Measurements from ENCODE around the gene STMN1. TPM values are rescaled to one million over a fixed set of nuclear protein-coding genes. Genes with fewer than 3 reads are reported as not detected.

STMN1 gene
- total RNA-seq, 4 donors from 2014 or later = 21.2 to 62.7 (median 26.8) TPM

- no peaks in the 10 kb centered on the region for H3K9me3 ChIP-seq
- no peaks in the 10 kb centered on the region for H3K27me3 ChIP-seq
- H3K36me3 ChIP-seq = no peaks in the 10 kb centered on the region
- DNase-seq = peak in 2 of 3 donors; percentile 29 to 71
- H3K4me1 ChIP-seq = peaks cover 0 to 13% (median 8%) of the 10 kb centered on the region in 4 donors
- no peak for TF ChIP-seq POLR2A (IDR thresholded peaks at IDR 0.05)
- TF ChIP-seq CTCF (IDR thresholded peaks at IDR 0.05) = no peak
- peak overlapping the region; percentile 43 to 71 (median 64) for H3K27ac ChIP-seq
- H3K4me3 ChIP-seq = peak overlapping the region; percentile 48 to 61 (median 58)
Observed at GRCh38 chr1:25922056-25922970, 16.1 kb upstream of the STMN1 start.

- peaks cover 0 to 13% (median 8%) of the 10 kb centered on the region in 4 donors for H3K4me1 ChIP-seq
Observed at GRCh38 chr1:25918615-25919014, 12.4 kb upstream of the STMN1 start.

GRCh38 chr1:25917996-25918395 lies 11.8 kb upstream of the STMN1 start:
- Histone ChIP-seq H3K9me3 (no peaks in the 10 kb centered on the region), H3K27me3 (no peaks in the 10 kb centered on the region), H3K36me3 (no peaks in the 10 kb centered on the region), H3K4me1 (peaks cover 0 to 10% (median 7%) of the 10 kb centered on the region in 4 donors), H3K4me3 (no peak overlapping the region), H3K27ac (no peak overlapping the region)
- no peak for DNase-seq
- no peak for TF ChIP-seq CTCF (IDR thresholded peaks at IDR 0.05)
- TF ChIP-seq POLR2A (IDR thresholded peaks at IDR 0.05) = no peak

More at GRCh38 chr1:25918615-25919014, 12.4 kb upstream of the STMN1 start:
- no peak for DNase-seq
- Histone ChIP-seq H3K27me3 (no peaks in the 10 kb centered on the region), H3K9me3 (no peaks in the 10 kb centered on the region), H3K27ac (no peak overlapping the region), H3K4me3 (no peak overlapping the region), H3K36me3 (no peaks in the 10 kb centered on the region)
- TF ChIP-seq POLR2A (IDR thresholded peaks at IDR 0.05) (no peak), CTCF (IDR thresholded peaks at IDR 0.05) (no peak)

GRCh38 chr1:25916460-25916859 lies 10.2 kb upstream of the STMN1 start:
- H3K4me1 ChIP-seq = no peaks in the 10 kb centered on the region
- no peak overlapping the region for H3K27ac ChIP-seq
- no peak for TF ChIP-seq POLR2A (IDR thresholded peaks at IDR 0.05)
- TF ChIP-seq CTCF (IDR thresholded peaks at IDR 0.05) = no peak
- DNase-seq = no peak
- H3K27me3 ChIP-seq = no peaks in the 10 kb centered on the region
- no peak overlapping the region for H3K4me3 ChIP-seq
- no peaks in the 10 kb centered on the region for H3K9me3 ChIP-seq
- H3K36me3 ChIP-seq = no peaks in the 10 kb centered on the region

DNA sequence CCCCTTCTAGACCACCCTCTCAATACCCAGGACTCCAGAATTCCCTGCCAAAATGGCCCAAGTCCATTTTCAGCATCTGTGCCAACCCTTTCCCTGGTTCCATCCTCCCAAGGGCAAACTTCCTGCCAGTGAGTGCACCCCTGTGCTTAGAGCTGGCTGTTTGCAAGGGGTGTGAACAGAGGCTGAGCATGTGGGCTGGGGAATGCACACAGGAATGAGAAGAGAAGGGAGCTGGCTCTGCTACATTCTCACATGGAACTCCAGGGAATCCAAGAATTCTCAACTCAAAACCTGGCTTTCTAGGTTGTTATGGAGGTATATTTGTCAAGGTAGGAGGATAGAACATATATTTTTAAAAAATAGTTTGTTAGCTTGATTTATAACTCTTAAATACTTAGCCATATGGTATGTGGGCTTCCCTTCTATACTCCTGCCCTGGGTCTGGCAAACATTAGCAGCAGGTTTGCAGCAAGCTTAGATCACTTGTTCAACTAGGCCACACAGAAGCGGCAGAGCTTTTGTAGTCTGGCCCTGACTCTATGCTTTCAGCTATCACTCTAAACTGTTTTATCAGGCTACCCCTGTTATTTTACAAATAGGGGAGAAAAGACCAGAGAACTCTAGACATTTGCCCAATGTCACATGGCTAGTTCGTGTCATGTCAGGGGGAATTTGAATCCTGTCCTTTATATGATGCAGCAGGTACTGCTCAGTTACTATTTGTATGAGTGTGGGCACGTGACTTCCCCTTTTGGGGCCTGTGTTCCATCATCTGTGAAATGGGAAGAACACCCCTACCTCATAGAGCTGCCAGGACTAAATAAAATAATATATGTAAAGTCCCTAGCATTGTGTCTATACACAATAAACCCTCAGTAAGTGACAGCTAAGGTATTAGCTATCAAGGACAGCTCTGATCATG lies 8.1 kb upstream of the STMN1 start:
- Histone ChIP-seq H3K4me3 (no peak overlapping the region), H3K9me3 (no peaks in the 10 kb centered on the region), H3K27ac (no peak overlapping the region), H3K4me1 (no peaks in the 10 kb centered on the region), H3K27me3 (no peaks in the 10 kb centered on the region), H3K36me3 (no peaks in the 10 kb centered on the region)
- TF ChIP-seq POLR2A (IDR thresholded peaks at IDR 0.05) (no peak), CTCF (IDR thresholded peaks at IDR 0.05) (no peak)
- DNase-seq = no peak
